NCI-H2196 treated with DMSO at 0.1 percent for 48 hours (cell line): ENCODE results near the gene COG3.
A peak's percentile ranks its signal among the peaks of the same experiment; 100 is the strongest.
"Not testable (repeated sequence)": the region's sequence is repeated elsewhere in the genome, so short reads cannot be mapped to it uniquely, and the experiment has no call there.

ENCODE experiments used
- DNase-seq: peaks from one replicate; lab custom pipeline; 2025; ENCODE audit not compliant: unreplicated experiment; lab: John Stamatoyannopoulos, UW

The COG3 gene, protein sequence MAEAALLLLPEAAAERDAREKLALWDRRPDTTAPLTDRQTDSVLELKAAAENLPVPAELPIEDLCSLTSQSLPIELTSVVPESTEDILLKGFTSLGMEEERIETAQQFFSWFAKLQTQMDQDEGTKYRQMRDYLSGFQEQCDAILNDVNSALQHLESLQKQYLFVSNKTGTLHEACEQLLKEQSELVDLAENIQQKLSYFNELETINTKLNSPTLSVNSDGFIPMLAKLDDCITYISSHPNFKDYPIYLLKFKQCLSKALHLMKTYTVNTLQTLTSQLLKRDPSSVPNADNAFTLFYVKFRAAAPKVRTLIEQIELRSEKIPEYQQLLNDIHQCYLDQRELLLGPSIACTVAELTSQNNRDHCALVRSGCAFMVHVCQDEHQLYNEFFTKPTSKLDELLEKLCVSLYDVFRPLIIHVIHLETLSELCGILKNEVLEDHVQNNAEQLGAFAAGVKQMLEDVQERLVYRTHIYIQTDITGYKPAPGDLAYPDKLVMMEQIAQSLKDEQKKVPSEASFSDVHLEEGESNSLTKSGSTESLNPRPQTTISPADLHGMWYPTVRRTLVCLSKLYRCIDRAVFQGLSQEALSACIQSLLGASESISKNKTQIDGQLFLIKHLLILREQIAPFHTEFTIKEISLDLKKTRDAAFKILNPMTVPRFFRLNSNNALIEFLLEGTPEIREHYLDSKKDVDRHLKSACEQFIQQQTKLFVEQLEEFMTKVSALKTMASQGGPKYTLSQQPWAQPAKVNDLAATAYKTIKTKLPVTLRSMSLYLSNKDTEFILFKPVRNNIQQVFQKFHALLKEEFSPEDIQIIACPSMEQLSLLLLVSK

GRCh38 chr13:45464687-45465453, at the start of gene COG3:
Gene COG3 (plus strand): TSS chr13:45464939. CDS start chr13:45465037, 98 bp downstream.
- peak; percentile 82 for DNase-seq

- DNase-seq: no peak
Measured at GRCh38 chr13:45415112-45415511, 49.6 kb upstream of the COG3 start.

DNA sequence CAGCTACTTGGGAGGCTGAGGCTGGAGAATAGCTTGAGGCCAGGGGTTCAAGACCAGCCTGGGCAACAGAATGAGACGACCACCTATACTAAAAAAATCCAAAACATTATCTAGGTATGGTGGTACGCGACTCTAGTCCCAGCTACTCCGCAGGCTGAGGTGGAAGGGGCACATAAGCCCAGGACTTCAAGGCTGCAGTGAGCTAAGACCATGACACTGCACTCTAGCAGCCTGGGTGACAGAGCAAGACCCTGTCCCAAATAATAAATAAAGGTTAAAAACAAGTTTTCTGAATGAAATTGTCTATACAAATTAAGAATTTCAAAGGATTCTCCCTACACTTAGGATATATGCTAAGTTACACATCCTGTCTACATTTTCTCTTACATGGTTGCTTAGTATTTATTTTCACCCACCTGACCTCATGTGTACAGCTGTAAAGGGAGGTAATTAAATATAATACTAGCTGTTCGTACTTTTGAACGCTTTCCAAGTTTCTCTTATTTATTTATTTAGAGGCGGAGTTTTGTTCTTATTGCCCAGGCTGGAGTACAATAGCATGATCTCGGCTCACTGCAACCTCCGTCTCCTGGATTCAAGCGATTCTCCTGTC, 48.1 kb upstream of the COG3 start:
- DNase-seq: peak; percentile 6

- peak; percentile 37 for DNase-seq
Measured at GRCh38 chr13:45417790-45418534, 46.8 kb upstream of the COG3 start, which contains the start of gene SLC25A30. Gene SLC25A30 (minus strand): TSS chr13:45418373. CDS start chr13:45411425, 6,948 bp downstream.

DNA sequence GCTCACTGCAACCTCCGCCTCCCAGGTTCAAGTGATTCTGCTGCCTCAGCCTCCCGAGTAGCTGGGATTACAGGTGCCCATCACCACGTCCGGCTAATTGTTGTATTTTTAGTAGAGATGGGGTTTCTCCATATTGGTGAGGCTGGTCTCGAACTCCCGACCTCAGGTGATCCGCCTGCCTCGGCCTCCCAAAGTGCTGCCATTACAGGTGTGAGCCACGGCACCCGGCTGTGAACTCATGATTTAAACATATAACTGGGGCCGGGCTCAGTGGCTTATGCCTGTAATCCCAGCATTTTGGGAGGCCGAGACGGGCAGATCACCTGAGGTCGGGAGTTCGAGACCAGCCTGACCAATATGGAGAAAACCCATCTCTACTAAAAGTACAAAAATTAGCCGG, 45.4 kb upstream of the COG3 start:
- DNase-seq: not testable (repeated sequence)

- no peak for DNase-seq
Measured at GRCh38 chr13:45419945-45420344, 44.8 kb upstream of the COG3 start.

DNA sequence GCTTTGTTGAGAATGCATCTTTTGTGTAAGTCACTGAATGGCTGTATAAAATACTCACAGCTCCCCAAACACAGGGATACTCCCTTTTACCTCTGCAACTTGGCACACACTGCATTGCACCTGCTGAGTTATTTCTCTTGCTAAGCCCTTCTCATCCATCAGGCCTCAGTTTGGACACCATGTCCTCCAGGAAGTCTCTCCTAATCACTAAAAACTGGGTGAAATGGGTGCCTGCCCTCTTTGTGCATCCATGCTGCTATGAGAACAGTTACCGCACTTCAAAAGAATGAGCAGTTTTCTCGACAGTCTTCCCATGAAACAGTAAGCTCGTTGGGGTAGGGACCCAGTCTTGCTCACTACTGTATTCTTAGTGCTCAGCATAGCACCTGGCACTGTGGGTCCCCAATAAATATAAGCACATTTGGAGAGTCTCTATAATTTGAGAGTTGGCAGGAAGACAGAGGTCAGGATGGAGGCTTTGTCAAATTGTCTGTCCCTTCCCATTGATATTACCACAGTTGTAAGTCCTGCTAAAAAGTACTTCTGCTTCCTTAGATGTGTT, 41.9 kb upstream of the COG3 start:
- no peak for DNase-seq

DNA sequence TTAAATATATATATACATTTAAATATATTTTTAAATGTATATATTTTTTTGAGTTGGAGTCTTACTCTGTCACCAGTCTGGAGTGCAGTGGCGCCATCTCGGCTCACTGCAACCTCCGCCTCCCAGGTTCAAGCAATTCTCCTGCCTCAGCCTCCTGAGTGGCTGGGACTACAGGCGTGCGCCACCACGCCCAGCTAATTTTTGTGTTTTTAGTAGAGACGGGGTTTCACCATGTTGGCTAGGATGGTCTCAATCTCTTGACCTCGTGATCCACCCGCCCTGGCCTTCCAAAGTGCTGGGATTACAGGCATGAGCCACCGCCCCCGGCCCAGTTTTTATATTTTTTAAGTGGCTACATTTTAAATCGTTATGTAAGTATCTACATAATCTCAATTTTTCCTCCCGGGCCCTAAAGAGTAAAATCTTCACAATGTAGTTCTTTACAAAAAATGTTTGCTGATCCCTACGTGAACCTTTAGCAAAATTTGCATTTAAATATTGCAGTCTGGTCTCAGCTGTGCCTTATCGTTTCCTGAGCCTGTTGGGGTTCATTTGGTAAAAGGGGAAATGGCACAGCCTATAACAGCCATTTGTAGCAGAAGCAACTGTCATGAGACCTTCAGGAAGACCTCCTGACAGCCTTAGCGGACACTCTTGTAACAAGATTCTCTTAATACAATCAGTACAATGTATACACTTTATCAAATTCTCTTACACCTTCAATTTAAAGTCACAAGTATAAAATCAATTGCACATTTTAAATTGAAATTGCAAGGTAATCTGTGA, 38.5 kb upstream of the COG3 start:
- not testable (repeated sequence) for DNase-seq

GRCh38 chr13:45432737-45433380, 31.9 kb upstream of the COG3 start:
- DNase-seq: no peak

GRCh38 chr13:45433381-45433790, 31.4 kb upstream of the COG3 start:
- no peak for DNase-seq

- DNase-seq: no peak
Measured at GRCh38 chr13:45434556-45435371, 30.0 kb upstream of the COG3 start.

GRCh38 chr13:45436332-45436731, 28.4 kb upstream of the COG3 start:
- DNase-seq: no peak

DNA sequence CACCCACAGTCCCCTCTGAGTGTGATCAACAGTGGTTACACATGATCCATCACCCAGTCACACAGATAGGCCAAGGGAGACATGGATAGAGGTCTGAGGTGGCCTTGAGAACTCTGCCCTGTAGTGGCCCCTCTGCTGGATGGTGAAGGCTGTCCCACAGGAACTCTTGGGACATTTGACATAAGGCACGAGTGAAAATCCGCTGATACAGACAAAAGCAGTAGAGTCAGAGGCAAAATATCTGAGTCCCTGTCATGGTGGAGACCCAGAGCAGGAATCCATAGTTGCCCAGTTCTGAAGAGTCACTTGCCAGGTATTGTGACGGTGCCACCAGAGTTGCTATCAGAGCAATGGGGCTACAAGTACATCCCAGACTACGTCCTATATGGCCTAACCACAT, 27.8 kb upstream of the COG3 start:
- no peak for DNase-seq

DNA sequence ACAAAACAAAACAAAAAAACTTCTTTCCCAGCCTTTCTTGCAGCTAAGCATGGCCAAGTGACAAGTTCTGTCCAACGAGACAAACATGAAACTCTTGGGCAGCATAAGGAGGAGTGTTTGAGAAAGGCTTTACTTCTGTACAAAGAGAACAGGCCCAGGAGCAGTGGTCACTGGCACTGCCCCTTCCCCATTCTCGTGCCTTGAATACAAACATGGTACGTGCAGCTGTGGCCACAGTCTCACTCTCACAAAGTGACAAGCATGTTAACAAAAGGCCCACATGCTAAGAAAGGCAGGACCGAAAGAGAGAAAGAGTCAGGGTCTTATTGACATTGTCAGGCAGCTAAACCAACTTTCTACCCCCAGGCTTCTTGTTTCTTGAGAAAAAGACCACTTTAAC, 26.8 kb upstream of the COG3 start:
- DNase-seq: no peak

- no peak for DNase-seq
Measured at GRCh38 chr13:45439008-45439407, 25.7 kb upstream of the COG3 start.

DNA sequence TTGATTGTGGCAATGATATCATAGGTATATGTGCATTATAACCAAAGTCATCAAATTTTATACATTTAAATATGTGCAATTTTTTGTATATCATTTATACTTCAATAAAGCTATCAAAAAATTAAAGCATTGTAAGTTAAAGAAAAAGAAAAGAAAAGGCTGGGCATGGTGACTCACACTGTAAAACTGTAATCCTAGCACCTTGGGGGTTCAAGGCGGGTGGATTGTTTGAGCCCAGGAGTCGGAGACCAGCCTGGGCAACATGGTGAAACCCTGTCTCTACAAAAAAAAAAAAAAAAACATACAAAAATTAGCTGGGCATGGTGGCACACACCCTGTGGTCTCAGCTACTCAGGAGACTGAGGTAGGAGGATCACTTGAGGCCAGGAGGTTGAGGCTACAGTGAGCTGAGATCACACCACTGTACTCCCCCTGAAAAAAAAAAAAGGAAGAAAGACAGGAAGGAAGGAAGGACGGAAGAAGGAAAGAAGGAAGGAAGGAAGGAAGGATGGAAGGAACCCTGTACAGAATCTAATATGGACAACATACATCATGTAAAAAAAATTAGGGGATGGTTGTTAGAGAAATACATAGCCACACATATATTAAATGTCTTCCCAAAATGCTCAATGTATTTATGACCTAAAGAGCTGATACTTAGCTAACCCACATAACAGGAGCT, 24.8 kb upstream of the COG3 start:
- DNase-seq: no peak

DNA sequence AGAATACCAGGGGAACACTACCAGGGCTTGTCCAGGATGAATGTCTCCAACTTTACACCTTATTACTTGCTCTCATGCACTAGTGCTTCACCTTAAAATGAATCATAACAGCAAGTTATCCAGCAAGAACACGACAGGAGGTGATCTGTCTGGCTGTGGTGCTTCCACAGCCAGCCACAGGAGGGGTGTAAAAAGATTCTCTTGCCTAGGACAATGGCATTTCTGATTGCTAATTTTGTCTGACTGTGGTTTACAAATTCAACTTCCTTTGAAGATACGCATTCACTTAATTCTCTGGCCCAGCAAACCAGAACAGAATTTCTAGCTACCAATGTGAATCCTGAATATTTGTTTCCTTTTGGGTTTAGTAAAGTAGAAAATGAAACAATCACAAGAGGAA, 23.1 kb upstream of the COG3 start:
- no peak for DNase-seq
